Measurements from ENCODE around the gene OR3A2. TPM values are rescaled to one million over a fixed set of nuclear protein-coding genes. Genes with fewer than 3 reads are reported as not detected.
"Not testable (repeated sequence)": the region's sequence is repeated elsewhere in the genome, so short reads cannot be mapped to it uniquely, and the experiment has no call there.

OR3A2 gene
- total RNA-seq, 6 donors from 2014 or later = 0.24 to 0.46 TPM; not detected in 4

- no peak for ATAC-seq (ENCODE audit: low FRiP score in 2 of 2)
- 88 to 89% methylated on average over 8 of the region's 8 CpGs for WGBS, 2 donors
- H3K27me3 ChIP-seq = peaks cover 0 to 2% (median 0%) of the 10 kb centered on the region in 4 donors
Measured at GRCh38 chr17:3256575-3256974, 129.5 kb downstream of the OR3A2 start.

GRCh38 chr17:3249013-3249412 is 137.1 kb downstream of the OR3A2 start:
- not testable (repeated sequence) for H3K4me3 ChIP-seq, H3K27ac ChIP-seq
- WGBS, 2 donors = 80% methylated on average over 1 of the region's 2 CpGs; no CpG with 5 or more reads in 1 of the 2 donors

More at GRCh38 chr17:3256575-3256974, 129.5 kb downstream of the OR3A2 start:
- Histone ChIP-seq H3K4me1 (no peaks in the 10 kb centered on the region), H3K27ac (no peak overlapping the region), H3K9me3 (no peaks in the 10 kb centered on the region), H3K4me3 (no peak overlapping the region), H3K36me3 (no peaks in the 10 kb centered on the region)
- no peak for DNase-seq
- no peak for TF ChIP-seq EP300 (IDR thresholded peaks at IDR 0.05)
- no peak for TF ChIP-seq POLR2AphosphoS5 (IDR thresholded peaks at IDR 0.05)
- TF ChIP-seq, protein P1, sequence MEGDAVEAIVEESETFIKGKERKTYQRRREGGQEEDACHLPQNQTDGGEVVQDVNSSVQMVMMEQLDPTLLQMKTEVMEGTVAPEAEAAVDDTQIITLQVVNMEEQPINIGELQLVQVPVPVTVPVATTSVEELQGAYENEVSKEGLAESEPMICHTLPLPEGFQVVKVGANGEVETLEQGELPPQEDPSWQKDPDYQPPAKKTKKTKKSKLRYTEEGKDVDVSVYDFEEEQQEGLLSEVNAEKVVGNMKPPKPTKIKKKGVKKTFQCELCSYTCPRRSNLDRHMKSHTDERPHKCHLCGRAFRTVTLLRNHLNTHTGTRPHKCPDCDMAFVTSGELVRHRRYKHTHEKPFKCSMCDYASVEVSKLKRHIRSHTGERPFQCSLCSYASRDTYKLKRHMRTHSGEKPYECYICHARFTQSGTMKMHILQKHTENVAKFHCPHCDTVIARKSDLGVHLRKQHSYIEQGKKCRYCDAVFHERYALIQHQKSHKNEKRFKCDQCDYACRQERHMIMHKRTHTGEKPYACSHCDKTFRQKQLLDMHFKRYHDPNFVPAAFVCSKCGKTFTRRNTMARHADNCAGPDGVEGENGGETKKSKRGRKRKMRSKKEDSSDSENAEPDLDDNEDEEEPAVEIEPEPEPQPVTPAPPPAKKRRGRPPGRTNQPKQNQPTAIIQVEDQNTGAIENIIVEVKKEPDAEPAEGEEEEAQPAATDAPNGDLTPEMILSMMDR (IDR thresholded peaks at IDR 0.05) = no peak
- no peak for TF ChIP-seq POLR2A (IDR thresholded peaks at IDR 0.05)

GRCh38 chr17:3244841-3245240 is 141.3 kb downstream of the OR3A2 start:
- not testable (repeated sequence) for H3K4me3 ChIP-seq; H3K36me3 ChIP-seq; H3K9me3 ChIP-seq; DNase-seq; H3K27ac ChIP-seq; H3K27me3 ChIP-seq; H3K4me1 ChIP-seq; ATAC-seq (ENCODE audit: low FRiP score in 2 of 2)
- 9 to 26% methylated on average over 1 of the region's 1 CpG for WGBS, 2 donors

More at GRCh38 chr17:3249013-3249412, 137.1 kb downstream of the OR3A2 start:
- H3K4me1 ChIP-seq; H3K9me3 ChIP-seq; DNase-seq; H3K27me3 ChIP-seq; H3K36me3 ChIP-seq; ATAC-seq (ENCODE audit: low FRiP score in 2 of 2): not testable (repeated sequence)

- H3K4me3 ChIP-seq; H3K9me3 ChIP-seq; H3K27ac ChIP-seq; H3K27me3 ChIP-seq; ATAC-seq (ENCODE audit: low FRiP score in 2 of 2); H3K4me1 ChIP-seq; H3K36me3 ChIP-seq; DNase-seq: not testable (repeated sequence)
- 78 to 88% methylated on average over 1 of the region's 1 CpG for WGBS, 2 donors
Measured at GRCh38 chr17:3241044-3241443, 145.1 kb downstream of the OR3A2 start.

DNA sequence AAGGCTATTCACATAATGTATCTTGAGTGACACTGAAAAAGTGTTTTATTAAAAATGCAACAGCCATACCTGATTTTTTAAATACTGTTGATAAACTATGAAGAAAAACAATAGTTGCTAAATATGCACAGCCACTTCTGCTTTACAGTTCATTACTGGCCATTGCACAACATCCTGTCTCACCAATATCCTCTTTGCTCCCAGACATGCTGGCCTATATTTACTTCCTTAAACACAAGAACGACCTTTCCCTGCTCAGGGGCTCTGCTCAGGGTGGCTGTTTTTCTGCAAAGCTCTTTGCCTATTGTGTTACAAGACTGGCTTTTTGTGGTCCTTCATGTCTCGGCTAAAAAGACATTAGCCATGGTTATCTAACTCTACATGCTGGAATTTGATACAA is 147.4 kb downstream of the OR3A2 start:
- H3K4me1 ChIP-seq, H3K27ac ChIP-seq, H3K9me3 ChIP-seq, H3K4me3 ChIP-seq, H3K36me3 ChIP-seq, H3K27me3 ChIP-seq: not testable (repeated sequence)
- DNase-seq (peak in 1 of 2 donors; percentile 28), ATAC-seq (ENCODE audit: low FRiP score in 2 of 2) (peak; percentile 53 to 81)
- WGBS, 2 donors = 15% methylated on average over 2 of the region's 2 CpGs; no CpG with 5 or more reads in 1 of the 2 donors

DNA sequence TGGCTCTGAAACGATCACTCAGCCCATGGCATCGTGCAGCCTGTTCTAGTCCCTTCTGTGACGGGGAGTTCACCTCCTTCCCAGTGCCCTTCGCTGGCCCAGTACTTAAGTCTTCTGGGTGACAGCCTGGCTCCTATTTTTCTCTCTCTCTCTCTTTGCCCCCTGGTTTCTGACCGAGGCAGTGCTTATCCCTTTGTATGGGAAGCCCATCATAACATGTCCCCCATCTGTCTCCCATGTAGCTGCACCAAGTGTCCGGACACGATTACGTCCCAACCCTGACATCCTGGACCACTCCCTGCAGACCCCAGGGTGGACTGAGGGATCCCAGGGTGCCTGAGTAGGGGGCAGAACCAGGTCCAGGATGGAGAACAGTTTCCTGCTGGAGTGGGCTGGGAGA is 153.8 kb downstream of the OR3A2 start:
- H3K27ac ChIP-seq; H3K4me1 ChIP-seq; H3K36me3 ChIP-seq; H3K4me3 ChIP-seq; H3K27me3 ChIP-seq; H3K9me3 ChIP-seq; DNase-seq; ATAC-seq (ENCODE audit: low FRiP score in 2 of 2): not testable (repeated sequence)
- WGBS, 2 donors = 83 to 87% methylated on average over 7 to 8 of the region's 8 CpGs

Small RNA genes lying within 50 kb of the gene (small RNA-seq; reads per million reads assigned to genes)
- gene OR1AC1P = 0 reads per million in 4 donors

Other genes starting within 250 kb of the OR3A2 start
- gene OR1A2, start 188.8 kb downstream of the OR3A2 start, total RNA-seq = not detected
- gene OR1A1, start 178.6 kb downstream of the OR3A2 start, total RNA-seq = not detected
- gene OR3A1, start 87.9 kb downstream of the OR3A2 start, total RNA-seq = not detected
- not detected for gene OR1E1, start 12.1 kb upstream of the OR3A2 start, total RNA-seq
- gene OR3A3, start 25.1 kb upstream of the OR3A2 start, total RNA-seq = not detected
- gene OR1E2, start 47.5 kb upstream of the OR3A2 start, total RNA-seq = not detected
- 1 to 10 TPM in 1 of 6 donors, under 1 TPM in 1, not detected in 4; 0.20 to 2.1 TPM for gene SPATA22, start 85.5 kb upstream of the OR3A2 start, total RNA-seq
- 1 to 10 TPM in 3 of 6 donors, under 1 TPM in 3; 0.76 to 7.6 (median 1.2) TPM for gene ASPA, start 89.7 kb upstream of the OR3A2 start, total RNA-seq
- under 1 TPM; under 0.01 to 0.84 (median 0.28) TPM for gene TRPV3, start 171.5 kb upstream of the OR3A2 start, total RNA-seq
- gene TRPV1, start 223.1 kb upstream of the OR3A2 start, total RNA-seq = 10 to 100 TPM in 1 of 6 donors, 1 to 10 TPM in 5; 2.0 to 16.8 (median 4.8) TPM
- gene SHPK, start 249.9 kb upstream of the OR3A2 start, total RNA-seq = 10 to 100 TPM; 10.5 to 25.1 (median 12.4) TPM

All from upper lobe of left lung (tissue), 6 donors.